RWPE2 (cell line): ENCODE results near the gene CALHM1.

Experiments used
- ATAC-seq: fragments of 200-7000 bp; cut with Tn5 transposase; 3 replicates; pipeline ENCODE4 v1.9.1; 2021; ENCODE audit warnings: low read depth
- DNase-seq: peaks from one replicate; pipeline ENCODE4 v3.0.0-alpha.2; 2020; ENCODE audit warnings: low spot score
- H3K27ac ChIP-seq: fragments of 450-650 bp; 2 replicates; pipeline ENCODE4 v1.5.1; 2017; ENCODE audit warnings: mild to moderate bottlenecking; ENCODE audit not compliant: poor library complexity, severe bottlenecking
- H3K27me3 ChIP-seq: fragments of 250-450 bp; sonication (Bioruptor Pico); 2 replicates; pipeline ENCODE4 v1.5.1; 2021; ENCODE audit warnings: mild to moderate bottlenecking, moderate library complexity; ENCODE audit not compliant: insufficient read depth, poor library complexity, severe bottlenecking
- H3K36me3 ChIP-seq: fragments of 250-450 bp; sonication (Bioruptor Pico); 2 replicates; pipeline ENCODE4 v1.5.1; 2020; ENCODE audit warnings: low read depth, mild to moderate bottlenecking, moderate library complexity
- H3K4me1 ChIP-seq: fragments of 250-450 bp; sonication (Bioruptor Pico); 2 replicates; pipeline ENCODE4 v1.5.1; 2021; ENCODE audit warnings: mild to moderate bottlenecking, moderate library complexity; ENCODE audit not compliant: insufficient read depth, poor library complexity, severe bottlenecking
- H3K4me3 ChIP-seq: fragments of 250-450 bp; sonication (Bioruptor Pico); 2 replicates; pipeline ENCODE4 v1.5.1; 2021; ENCODE audit warnings: mild to moderate bottlenecking, moderate library complexity; ENCODE audit not compliant: severe bottlenecking
- H3K9me3 ChIP-seq: fragments of 250-450 bp; sonication (Bioruptor Pico); 2 replicates; pipeline ENCODE4 v1.5.1; 2021; ENCODE audit warnings: mild to moderate bottlenecking, moderate library complexity; ENCODE audit not compliant: severe bottlenecking
- CTCF ChIP-seq: fragments of 450-650 bp; IDR thresholded peaks from one replicate; pipeline ENCODE4 v1.5.1; 2017; ENCODE audit warnings: mild to moderate bottlenecking, moderate library complexity; ENCODE audit not compliant: poor library complexity, severe bottlenecking

Gene CALHM1

GRCh38 chr10:103469201-103469600 lies 10.5 kb upstream of the CALHM1 start:
- no peaks in the 10 kb centered on the region for H3K9me3 ChIP-seq
- DNase-seq (no peak), ATAC-seq (no peak)
- no peak for TF ChIP-seq CTCF
- no peaks in the 10 kb centered on the region for H3K4me1 ChIP-seq
- no peaks in the 10 kb centered on the region for H3K27me3 ChIP-seq
- H3K27ac ChIP-seq, result no peak overlapping the region
- H3K4me3 ChIP-seq, result no peak overlapping the region
- no peaks in the 10 kb centered on the region for H3K36me3 ChIP-seq

- DNase-seq (no peak), ATAC-seq (no peak)
- no peak overlapping the region for H3K4me3 ChIP-seq
- no peaks in the 10 kb centered on the region for H3K9me3 ChIP-seq
- H3K27me3 ChIP-seq, result no peaks in the 10 kb centered on the region
- no peak for TF ChIP-seq CTCF
- H3K36me3 ChIP-seq, result no peaks in the 10 kb centered on the region
- no peaks in the 10 kb centered on the region for H3K4me1 ChIP-seq
- no peak overlapping the region for H3K27ac ChIP-seq
These were observed 8.7 kb upstream of the CALHM1 start for GRCh38 chr10:103467406-103467805.

GRCh38 chr10:103466734-103467133 lies 8.0 kb upstream of the CALHM1 start:
- ATAC-seq, result no peak
- H3K27me3 ChIP-seq, result no peaks in the 10 kb centered on the region
- no peak for DNase-seq
- no peaks in the 10 kb centered on the region for H3K36me3 ChIP-seq
- no peaks in the 10 kb centered on the region for H3K9me3 ChIP-seq
- H3K4me3 ChIP-seq, result no peak overlapping the region
- no peak for TF ChIP-seq CTCF
- no peaks in the 10 kb centered on the region for H3K4me1 ChIP-seq
- H3K27ac ChIP-seq, result no peak overlapping the region

- H3K4me3 ChIP-seq, result no peak overlapping the region
- no peak for ATAC-seq
- no peaks in the 10 kb centered on the region for H3K27me3 ChIP-seq
- no peaks in the 10 kb centered on the region for H3K4me1 ChIP-seq
- no peak overlapping the region for H3K27ac ChIP-seq
- no peaks in the 10 kb centered on the region for H3K9me3 ChIP-seq
- no peak for TF ChIP-seq CTCF
- H3K36me3 ChIP-seq, result no peaks in the 10 kb centered on the region
- DNase-seq, result no peak
These were observed 6.9 kb upstream of the CALHM1 start for GRCh38 chr10:103465411-103466179.

DNA sequence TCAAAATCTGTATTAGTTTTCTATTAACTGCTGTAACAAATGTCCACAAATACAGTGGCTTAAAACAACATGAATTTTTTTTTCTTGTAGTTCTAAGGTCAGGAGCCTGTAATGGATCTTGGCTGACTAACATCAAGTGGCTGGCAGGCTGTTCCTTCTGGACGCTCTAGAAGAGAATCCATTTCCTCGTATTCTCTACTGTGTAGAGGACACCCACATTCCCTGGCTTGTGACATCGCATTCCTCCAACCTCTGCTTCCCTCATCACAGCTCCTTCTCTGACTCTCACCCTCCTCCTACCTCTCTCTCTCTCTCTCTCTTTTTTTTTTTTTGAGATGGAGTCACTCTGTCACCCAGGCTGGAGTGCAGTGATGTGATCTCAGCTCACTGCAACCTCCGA lies 4.8 kb upstream of the CALHM1 start:
- ATAC-seq (no peak), DNase-seq (no peak)
- no peak overlapping the region for H3K27ac ChIP-seq
- no peaks in the 10 kb centered on the region for H3K27me3 ChIP-seq
- TF ChIP-seq CTCF, result no peak
- no peaks in the 10 kb centered on the region for H3K36me3 ChIP-seq
- H3K4me1 ChIP-seq, result no peaks in the 10 kb centered on the region
- H3K4me3 ChIP-seq, result no peak overlapping the region
- H3K9me3 ChIP-seq, result no peaks in the 10 kb centered on the region
